Activated naive CD4-positive, alpha-beta T cell treated with anti-CD3 and anti-CD28 coated beads for 36 hours (primary cell): ENCODE data around the gene HIPK3. TPM values are rescaled to one million over a fixed set of nuclear protein-coding genes. Genes with fewer than 3 reads are reported as not detected.
"Not testable (repeated sequence)": the region's sequence is repeated elsewhere in the genome, so short reads cannot be mapped to it uniquely, and the experiment has no call there.

Source experiments
- CTCF ChIA-PET: fragments of 350-600 bp; sonication (Branson Sonifier 250); formaldehyde crosslinking; loops from one replicate; lab custom pipeline; 2021; ENCODE audit warnings: antibody characterized with exemption; lab: Charles Lee
- DNase-seq: peaks from one replicate; pipeline ENCODE4 v3.0.0-alpha.2; 2020
- H3K27ac Mint-ChIP-seq: one replicate; pipeline ENCODE4 v1.8.0; 2021; ENCODE audit warnings: mild to moderate bottlenecking, mixed read lengths
- H3K27me3 Mint-ChIP-seq: one replicate; pipeline ENCODE4 v1.8.0; 2021; ENCODE audit warnings: low read depth, mixed read lengths
- H3K36me3 Mint-ChIP-seq: one replicate; pipeline ENCODE4 v1.8.0; 2021; ENCODE audit warnings: low read depth, mixed read lengths
- H3K4me1 Mint-ChIP-seq: one replicate; pipeline ENCODE4 v1.8.0; 2021; ENCODE audit warnings: low read depth, mixed read lengths
- H3K4me3 Mint-ChIP-seq: one replicate; pipeline ENCODE4 v1.8.0; 2021; ENCODE audit warnings: mild to moderate bottlenecking, moderate library complexity, mixed read lengths
- H3K9me3 Mint-ChIP-seq: one replicate; pipeline ENCODE4 v1.8.0; 2021; ENCODE audit warnings: mixed read lengths
- intact Hi-C: fragments of 100-400 bp; cut with micrococcal nuclease; formaldehyde crosslinking; loops from one replicate; pipeline ENCODE4 v1.15.1; 2023
- total RNA-seq, 2 experiments: library from RNA; stranded (reverse); gene quantifications; one replicate each; pipeline ENCODE4 v1.2.3, GENCODE V29; 2021

The HIPK3 gene
- total RNA-seq, 2 experiments from 2014 or later, result 23.9 to 24.0 TPM

DNA sequence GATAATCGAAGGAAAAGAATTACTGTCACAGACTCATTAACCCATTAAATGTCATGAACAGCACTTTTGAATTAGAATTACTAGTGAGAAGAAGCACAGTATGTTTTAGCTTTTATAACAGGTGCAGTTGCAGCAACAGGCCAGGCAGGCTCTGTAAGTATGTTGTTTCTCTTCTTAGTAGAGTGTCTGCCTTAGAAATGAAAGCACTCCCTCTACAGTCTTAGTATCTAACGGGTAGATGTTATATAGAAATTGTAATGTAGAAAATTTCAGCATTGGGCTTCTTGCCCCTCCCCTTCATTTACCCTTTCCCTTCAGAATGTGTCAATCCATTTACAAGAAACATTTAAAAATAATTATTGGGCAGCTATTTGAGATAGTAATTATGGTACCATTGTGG is 87.4 kb downstream of the HIPK3 start:
- Mint-ChIP-seq H3K27ac (no peak overlapping the region), H3K27me3 (no peaks in the 10 kb centered on the region), H3K36me3 (peaks cover 17% of the 10 kb centered on the region), H3K9me3 (no peaks in the 10 kb centered on the region), H3K4me3 (no peak overlapping the region), H3K4me1 (peaks cover 2% of the 10 kb centered on the region)
- CTCF ChIA-PET, result interaction anchor here (0.6 kb wide), 1 partner anchor 177 kb away, joined by 3 read pairs; no protein-coding TSS in a partner anchor
- no peak for DNase-seq
- intact Hi-C loops, result loop anchor here (5.0 kb wide), 1 partner anchor 382 kb away; no protein-coding TSS in a partner anchor

DNA sequence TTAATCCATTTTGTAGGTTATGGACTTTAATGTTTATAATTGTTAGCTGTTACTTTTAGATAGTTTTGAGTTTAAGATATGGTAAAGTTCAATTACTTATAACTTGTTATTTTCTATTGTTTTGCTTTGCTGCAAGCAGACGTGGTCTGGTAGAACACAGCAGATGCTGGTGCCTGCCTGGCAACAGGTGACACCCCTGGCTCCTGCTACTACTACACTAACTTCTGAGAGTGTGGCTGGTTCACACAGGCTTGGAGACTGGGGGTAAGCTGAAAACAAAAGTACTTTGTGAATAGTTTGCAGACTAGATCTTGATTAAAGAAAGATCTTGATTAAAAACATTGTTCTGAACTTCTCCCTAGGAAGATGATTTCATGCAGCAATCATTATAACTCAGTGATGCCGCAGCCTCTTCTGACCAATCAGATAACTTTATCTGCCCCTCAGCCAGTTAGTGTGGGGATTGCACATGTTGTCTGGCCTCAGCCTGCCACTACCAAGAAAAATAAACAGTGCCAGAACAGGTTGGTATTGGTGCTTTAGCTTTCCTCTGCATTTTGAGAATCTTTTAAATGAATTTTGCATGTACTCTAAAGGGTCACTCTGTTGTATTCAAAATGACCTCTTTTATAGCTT is 90.4 kb downstream of the HIPK3 start:
- Mint-ChIP-seq H3K27ac (no peak overlapping the region), H3K27me3 (no peaks in the 10 kb centered on the region), H3K9me3 (no peaks in the 10 kb centered on the region), H3K4me1 (no peaks in the 10 kb centered on the region), H3K36me3 (peaks cover 14% of the 10 kb centered on the region), H3K4me3 (no peak overlapping the region)
- intact Hi-C loops, result no loop called here
- CTCF ChIA-PET, result interaction anchor here (1.3 kb wide), 1 partner anchor 14 kb away, joined by 5 read pairs; no protein-coding TSS in a partner anchor
- no peak for DNase-seq

DNA sequence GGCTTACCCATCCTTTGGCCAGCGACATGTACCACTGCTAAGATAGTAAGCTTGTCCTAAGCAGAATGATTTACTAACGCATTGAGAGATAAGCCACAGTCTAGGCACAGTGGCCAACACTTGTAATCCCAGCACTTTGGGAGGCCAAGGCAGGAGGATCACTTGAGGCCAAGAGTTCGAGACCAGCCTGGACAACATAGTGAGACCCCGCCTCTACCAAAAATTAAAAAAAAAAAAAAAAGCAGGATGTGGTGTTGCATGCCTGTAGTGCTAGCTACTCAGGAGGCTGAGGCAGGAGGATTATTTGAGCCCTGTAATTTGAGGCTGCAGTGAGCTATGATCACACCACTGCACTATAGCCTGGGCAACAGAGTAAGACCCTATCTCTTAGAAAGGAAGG is 93.1 kb downstream of the HIPK3 start:
- CTCF ChIA-PET, result interaction anchor here (1.1 kb wide), 1 partner anchor 481 kb away, joined by 4 read pairs; no protein-coding TSS in a partner anchor
- no peaks in the 10 kb centered on the region for H3K9me3 Mint-ChIP-seq

DNA sequence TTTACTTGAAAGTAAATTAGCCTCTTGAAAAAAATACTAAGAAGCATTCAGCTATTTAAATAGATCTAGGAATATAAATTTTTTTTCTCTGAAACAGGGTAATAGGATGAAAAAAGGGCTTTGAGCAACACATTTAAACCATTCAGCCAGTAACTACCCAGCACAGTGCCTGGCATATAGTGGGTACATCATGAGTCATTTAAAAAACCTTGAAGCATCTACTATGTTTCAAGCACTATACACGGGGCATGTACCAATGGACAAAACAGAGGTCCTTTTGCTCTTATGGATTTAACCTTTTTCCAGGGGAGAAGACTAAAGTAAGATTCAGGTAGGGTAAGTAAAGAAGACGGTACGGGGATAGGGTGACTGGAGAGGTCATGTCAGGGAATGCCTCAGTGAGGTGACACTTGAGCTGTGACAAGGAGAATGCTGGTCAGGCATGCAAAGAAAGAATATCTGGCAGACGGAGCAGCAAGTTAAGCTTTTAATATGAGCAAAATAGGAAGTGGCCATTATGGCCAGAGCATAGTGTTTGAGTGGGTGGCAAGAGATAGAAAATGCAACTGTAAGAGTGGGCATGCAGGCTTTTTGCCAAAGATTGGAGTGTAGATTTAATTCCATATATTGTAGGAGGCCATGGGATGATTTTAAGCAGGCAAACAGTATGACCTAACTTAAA is 101.1 kb downstream of the HIPK3 start:
- H3K4me3 Mint-ChIP-seq, result no peak overlapping the region
- H3K27me3 Mint-ChIP-seq, result peaks cover 4% of the 10 kb centered on the region
- peaks cover under 1% of the 10 kb centered on the region for H3K36me3 Mint-ChIP-seq
- intact Hi-C loops, result no loop called here
- no peaks in the 10 kb centered on the region for H3K4me1 Mint-ChIP-seq
- no peaks in the 10 kb centered on the region for H3K9me3 Mint-ChIP-seq
- CTCF ChIA-PET, result no interaction called here
- H3K27ac Mint-ChIP-seq, result no peak overlapping the region
- DNase-seq, result no peak

More for the DNA sequence above, 93.1 kb downstream of the HIPK3 start:
- Mint-ChIP-seq H3K36me3 (peaks cover 17% of the 10 kb centered on the region), H3K27me3 (no peaks in the 10 kb centered on the region), H3K4me3 (no peak overlapping the region), H3K27ac (no peak overlapping the region), H3K4me1 (no peaks in the 10 kb centered on the region)
- no peak for DNase-seq
- intact Hi-C loops, result no loop called here

- no peak overlapping the region for H3K27ac Mint-ChIP-seq
- H3K36me3 Mint-ChIP-seq, result no peaks in the 10 kb centered on the region
- DNase-seq, result no peak
- H3K27me3 Mint-ChIP-seq, result peaks cover 7% of the 10 kb centered on the region
- CTCF ChIA-PET, result interaction anchor here (1.3 kb wide), 1 partner anchor 382 kb away, joined by 3 read pairs; no protein-coding TSS in a partner anchor
- no peaks in the 10 kb centered on the region for H3K4me1 Mint-ChIP-seq
- H3K4me3 Mint-ChIP-seq, result no peak overlapping the region
- intact Hi-C loops, result loop anchor here (5.0 to 10.0 kb wide), 2 partner anchors 182 to 614 kb away; no protein-coding TSS in a partner anchor
- H3K9me3 Mint-ChIP-seq, result no peaks in the 10 kb centered on the region
Measured at GRCh38 chr11:33360642-33361041, 103.5 kb downstream of the HIPK3 start.

GRCh38 chr11:33362051-33362910 is 105.1 kb downstream of the HIPK3 start:
- CTCF ChIA-PET, result interaction anchor here (0.6 to 1.8 kb wide), 11 partner anchors 13 to 473 kb away, joined by 3 to 7 read pairs (median 3); partner anchors contain the start of gene KIAA1549L
- no peaks in the 10 kb centered on the region for H3K9me3 Mint-ChIP-seq
- H3K4me3 Mint-ChIP-seq, result no peak overlapping the region
- no peaks in the 10 kb centered on the region for H3K4me1 Mint-ChIP-seq
- no peaks in the 10 kb centered on the region for H3K36me3 Mint-ChIP-seq
- H3K27me3 Mint-ChIP-seq, result peaks cover 8% of the 10 kb centered on the region
- intact Hi-C loops, result loop anchor here (1.0 to 10.0 kb wide), 5 partner anchors 180 to 613 kb away; no protein-coding TSS in a partner anchor
- peak; percentile 16 for DNase-seq
- H3K27ac Mint-ChIP-seq, result no peak overlapping the region

DNA sequence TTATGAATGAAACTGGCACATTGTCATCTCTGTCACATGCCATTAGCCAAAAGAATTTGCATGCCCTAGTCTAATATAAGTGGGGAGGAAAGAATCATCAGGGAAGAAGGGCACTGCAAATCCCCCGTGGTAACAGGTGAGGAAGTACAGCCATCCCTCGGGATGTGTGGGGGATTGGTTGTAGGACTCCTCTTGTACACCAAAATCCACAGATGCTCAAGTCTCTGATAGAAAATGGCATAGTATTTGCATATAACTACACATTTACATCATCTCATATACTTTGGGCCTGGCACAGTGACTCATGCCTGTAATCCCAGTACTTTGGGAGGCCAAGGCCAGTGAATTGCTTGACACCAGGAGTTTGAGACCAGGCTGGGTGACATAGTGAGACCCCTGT is 109.7 kb downstream of the HIPK3 start:
- CTCF ChIA-PET, result interaction anchor here (1.5 to 3.1 kb wide), 2 partner anchors 176 to 376 kb away, joined by 4 to 17 read pairs; no protein-coding TSS in a partner anchor
- Mint-ChIP-seq H3K27me3 (peaks cover 4% of the 10 kb centered on the region), H3K4me3 (no peak overlapping the region), H3K4me1 (no peaks in the 10 kb centered on the region), H3K27ac (no peak overlapping the region), H3K36me3 (no peaks in the 10 kb centered on the region), H3K9me3 (no peaks in the 10 kb centered on the region)
- no peak for DNase-seq
- intact Hi-C loops, result loop anchor here (10.0 kb wide), 1 partner anchor 608 kb away; no protein-coding TSS in a partner anchor

- not testable (repeated sequence) for H3K27me3 Mint-ChIP-seq, DNase-seq, H3K9me3 Mint-ChIP-seq, H3K36me3 Mint-ChIP-seq, H3K4me3 Mint-ChIP-seq, H3K27ac Mint-ChIP-seq, H3K4me1 Mint-ChIP-seq
- intact Hi-C loops, result loop anchor here (10.0 kb wide), 1 partner anchor 606 kb away; no protein-coding TSS in a partner anchor
- CTCF ChIA-PET, result interaction anchor here (0.6 to 1.1 kb wide), 2 partner anchors 374 to 771 kb away, joined by 4 read pairs; no protein-coding TSS in a partner anchor
Measured at GRCh38 chr11:33368475-33368874, 111.3 kb downstream of the HIPK3 start.

DNA sequence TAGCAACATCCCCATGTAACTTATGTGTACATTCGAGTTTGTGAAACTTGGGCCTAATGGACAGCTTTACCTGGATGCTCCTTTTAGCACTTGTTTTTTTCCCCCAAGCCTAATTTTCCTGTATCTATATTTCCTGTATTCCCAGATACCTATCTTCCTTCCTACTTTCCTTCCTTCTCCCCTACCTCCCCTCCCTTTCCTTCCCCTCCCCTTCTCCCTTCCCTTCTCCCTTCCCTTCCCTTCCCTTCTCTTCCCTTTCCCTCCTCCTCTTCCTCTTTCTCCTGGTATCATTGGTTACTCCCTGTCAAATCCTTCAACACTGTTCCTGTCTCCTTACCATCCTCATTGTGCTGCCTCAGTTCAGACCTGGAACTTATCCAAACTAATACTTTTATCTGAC is 111.8 kb downstream of the HIPK3 start:
- CTCF ChIA-PET, result interaction anchor here (1.1 kb wide), 1 partner anchor 374 kb away, joined by 4 read pairs; no protein-coding TSS in a partner anchor
- Mint-ChIP-seq H3K4me3 (no peak overlapping the region), H3K36me3 (no peaks in the 10 kb centered on the region)

GRCh38 chr11:33373636-33374035 is 116.5 kb downstream of the HIPK3 start:
- peaks cover 36% of the 10 kb centered on the region for H3K27me3 Mint-ChIP-seq
- no peak overlapping the region for H3K27ac Mint-ChIP-seq
- no peaks in the 10 kb centered on the region for H3K36me3 Mint-ChIP-seq
- intact Hi-C loops, result no loop called here
- H3K9me3 Mint-ChIP-seq, result no peaks in the 10 kb centered on the region
- DNase-seq, result no peak
- H3K4me1 Mint-ChIP-seq, result peaks cover 2% of the 10 kb centered on the region
- no peak overlapping the region for H3K4me3 Mint-ChIP-seq
- CTCF ChIA-PET, result interaction anchor here (0.5 kb wide), 1 partner anchor 236 kb away, joined by 3 read pairs; no protein-coding TSS in a partner anchor

More for the DNA sequence above, 111.8 kb downstream of the HIPK3 start:
- no peak overlapping the region for H3K27ac Mint-ChIP-seq
- H3K27me3 Mint-ChIP-seq, result peaks cover 11% of the 10 kb centered on the region
- intact Hi-C loops, result loop anchor here (10.0 kb wide), 1 partner anchor 606 kb away; no protein-coding TSS in a partner anchor
- H3K9me3 Mint-ChIP-seq, result no peaks in the 10 kb centered on the region
- DNase-seq, result no peak
- H3K4me1 Mint-ChIP-seq, result no peaks in the 10 kb centered on the region

GRCh38 chr11:33375236-33375635 is 118.1 kb downstream of the HIPK3 start:
- peaks cover 47% of the 10 kb centered on the region for H3K27me3 Mint-ChIP-seq

More at GRCh38 chr11:33375236-33375635, 118.1 kb downstream of the HIPK3 start:
- DNase-seq, result no peak
- intact Hi-C loops, result no loop called here
- H3K9me3 Mint-ChIP-seq, result no peaks in the 10 kb centered on the region
- no peaks in the 10 kb centered on the region for H3K36me3 Mint-ChIP-seq
- CTCF ChIA-PET, result interaction anchor here (0.8 kb wide), 1 partner anchor 13 kb away, joined by 3 read pairs; no protein-coding TSS in a partner anchor
- H3K4me3 Mint-ChIP-seq, result peak overlapping the region; percentile 53
- peaks cover 2% of the 10 kb centered on the region for H3K4me1 Mint-ChIP-seq
- no peak overlapping the region for H3K27ac Mint-ChIP-seq
